Tibial artery (tissue), 4 donors: ENCODE data around the gene DKK3.

ENCODE experiments used
- DNase-seq, 2 donors: peaks; one replicate each; pipeline ENCODE4 v3.0.0-alpha.2; 2019
- H3K27ac ChIP-seq, 2 donors: fragments of 200-600 bp; sonication (generic) in 1 of 2; 1 replicate in 1 of 2; 2 replicates in 1 of 2; pipeline ENCODE4 v1.5.1; 2018 to 2019; ENCODE audit warnings: mild to moderate bottlenecking in 1 of 2
- H3K27me3 ChIP-seq, 2 donors: fragments of 200-600 bp; sonication (generic) in 1 of 2; one replicate each; pipeline versions ENCODE4 v1.5.1 to v1.6.0; 2016 to 2019
- H3K36me3 ChIP-seq, 3 donors: fragments of 200-600 bp; sonication (generic) in 2 of 3; one replicate each; pipeline ENCODE4 v1.5.1; 2016 to 2019; ENCODE audit warnings: mild to moderate bottlenecking in 2 of 3
- H3K4me1 ChIP-seq, 4 donors: fragments of 200-600 bp; sonication (generic) in 2 of 4; 1 replicate in 3 of 4; 2 replicates in 1 of 4; pipeline ENCODE4 v1.5.1; 2016 to 2019
- H3K4me3 ChIP-seq, 2 donors: fragments of 200-600 bp; sonication (generic) in 1 of 2; 1 replicate in 1 of 2; 2 replicates in 1 of 2; pipeline ENCODE4 v1.5.1; 2018 to 2019; ENCODE audit warnings: mild to moderate bottlenecking in 2 of 2
- H3K9me3 ChIP-seq, 3 donors: fragments of 200-600 bp; sonication (generic) in 1 of 3; one replicate each; pipeline ENCODE4 v1.5.1; 2016 to 2019
- CTCF ChIP-seq, 2 experiments: fragments of 200-600 bp in 1 of 2; fragments of 450-650 bp in 1 of 2; IDR thresholded peaks; one replicate each; pipeline ENCODE4 v1.5.1; 2017 to 2019; ENCODE audit warnings: antibody characterized with exemption in 2 of 2, mild to moderate bottlenecking in 1 of 2, moderate library complexity in 1 of 2
- intact Hi-C: fragments of 100-400 bp; cut with DNase I; formaldehyde crosslinking; loops from one replicate; pipeline ENCODE4 v1.15.0; 2023; ENCODE audit warnings: low total_unique reads

DKK3 gene

DNA sequence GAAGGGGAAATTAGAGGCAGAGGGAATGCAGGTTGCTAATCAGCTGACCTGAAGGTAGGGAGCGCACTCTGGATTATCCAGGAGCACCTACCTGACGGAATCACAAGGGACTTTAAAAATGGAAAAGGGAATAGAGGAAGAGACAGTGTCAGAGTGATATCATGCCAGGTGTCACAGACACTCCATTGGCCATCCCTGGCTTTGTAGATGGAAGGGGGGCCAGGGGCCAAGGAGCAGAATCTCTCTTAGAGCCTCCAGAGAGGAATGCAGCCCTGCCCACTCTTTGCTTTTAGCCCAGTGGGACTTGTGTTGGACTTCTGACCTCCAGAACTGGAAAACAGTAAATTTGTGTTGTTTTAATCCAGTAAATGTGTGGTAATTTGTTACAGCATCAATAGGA lies 37.9 kb downstream of the DKK3 start:
- TF ChIP-seq CTCF (IDR thresholded peaks at IDR 0.05) = no peak
- intact Hi-C loops = no loop called here
- no peaks in the 10 kb centered on the region for H3K27me3 ChIP-seq

DNA sequence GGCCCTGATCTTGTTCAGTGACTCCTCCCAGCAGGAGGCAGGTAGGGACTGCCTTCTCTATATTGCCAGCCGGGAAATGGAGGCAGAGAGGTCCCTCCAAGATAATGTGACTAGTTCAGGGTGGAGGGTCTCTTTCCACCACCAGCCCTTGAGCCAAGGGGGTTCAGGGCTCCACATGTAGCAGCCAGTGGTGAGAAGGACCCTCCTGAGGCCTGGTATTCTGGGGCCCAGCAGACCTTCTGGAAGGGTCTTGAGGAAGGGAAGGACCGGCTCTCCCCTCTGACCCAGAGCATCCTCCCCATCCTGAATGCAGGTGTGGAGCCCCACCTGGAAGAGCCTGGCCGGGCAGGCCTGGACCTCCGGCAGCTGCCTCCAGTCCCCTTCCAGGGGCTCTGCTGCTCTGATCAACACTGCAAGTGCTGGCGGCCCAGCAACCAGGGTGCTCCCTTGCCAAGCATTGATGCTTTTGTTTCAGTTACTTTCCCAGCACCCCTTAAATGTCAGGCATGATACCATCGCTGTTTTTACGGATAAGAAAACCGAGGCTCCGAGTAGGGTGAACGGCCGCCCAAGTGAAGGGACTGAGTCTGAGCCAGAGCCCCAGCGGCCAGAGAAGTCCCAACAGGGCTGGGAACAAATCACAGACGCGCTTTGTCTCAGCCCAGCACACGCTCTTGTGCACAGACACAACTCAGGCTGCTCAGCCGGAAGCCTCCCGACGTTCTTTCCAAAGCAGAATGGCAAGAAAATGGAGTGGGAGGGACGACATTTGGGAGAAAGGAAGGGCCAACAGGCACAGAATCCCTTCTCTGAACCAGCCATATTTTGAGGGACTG lies 38.8 kb downstream of the DKK3 start:
- Histone ChIP-seq H3K9me3 (no peaks in the 10 kb centered on the region), H3K36me3 (peaks cover 0 to 39% (median 16%) of the 10 kb centered on the region in 3 donors), H3K4me3 (no peak overlapping the region), H3K4me1 (peaks cover 7 to 46% (median 36%) of the 10 kb centered on the region in 4 donors), H3K27ac (peak overlapping the region; percentile 16 to 36), H3K27me3 (no peaks in the 10 kb centered on the region)
- no peak for DNase-seq
- TF ChIP-seq CTCF (IDR thresholded peaks at IDR 0.05) = no peak
- intact Hi-C loops = no loop called here

More for the DNA sequence above, 37.9 kb downstream of the DKK3 start:
- peaks cover 0 to 29% (median 9%) of the 10 kb centered on the region in 3 donors for H3K36me3 ChIP-seq
- no peak overlapping the region for H3K4me3 ChIP-seq
- no peak for DNase-seq
- peaks cover 7 to 55% (median 39%) of the 10 kb centered on the region in 4 donors for H3K4me1 ChIP-seq
- H3K27ac ChIP-seq = no peak overlapping the region
- no peaks in the 10 kb centered on the region for H3K9me3 ChIP-seq

DNA sequence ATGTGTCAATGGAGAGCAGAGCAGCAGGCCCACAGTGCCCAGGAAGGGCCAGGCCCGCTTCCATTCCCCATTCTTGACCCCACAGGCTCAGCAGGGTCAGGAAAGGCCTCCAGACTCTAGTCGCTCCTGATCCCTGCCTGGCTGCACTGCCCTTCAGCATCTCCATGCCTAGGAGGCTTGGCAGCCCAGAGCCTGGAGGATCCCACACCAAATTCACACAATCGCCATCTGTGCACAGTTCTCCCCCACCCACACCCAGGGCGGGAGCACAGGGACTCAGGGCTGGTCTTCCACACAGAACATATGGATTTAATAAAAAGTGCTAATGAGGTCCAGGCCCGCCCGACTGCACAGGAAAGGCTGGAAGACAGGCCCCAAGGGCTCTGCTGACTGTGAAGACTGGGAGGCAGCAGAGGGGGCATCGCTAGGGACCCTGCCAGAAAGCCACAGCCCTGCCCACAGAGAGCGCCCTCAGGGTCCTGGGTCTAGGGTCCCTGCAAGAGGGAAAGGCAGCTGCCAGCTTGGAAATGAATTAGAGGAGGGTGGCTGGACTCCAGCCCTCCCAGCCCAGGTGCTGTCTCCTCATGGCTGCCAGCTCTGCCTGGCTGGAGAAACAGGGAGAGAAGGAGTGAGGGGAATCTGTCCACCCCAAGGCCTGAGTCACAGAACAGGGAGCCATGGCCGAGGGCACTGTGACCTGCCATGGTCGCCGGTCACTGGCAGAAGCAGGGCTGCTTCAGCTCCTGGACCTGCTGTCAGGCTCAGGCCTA lies 39.7 kb downstream of the DKK3 start:
- intact Hi-C loops = no loop called here
- Histone ChIP-seq H3K4me3 (no peak overlapping the region), H3K27ac (peak overlapping the region; percentile 16 to 36), H3K9me3 (no peaks in the 10 kb centered on the region), H3K4me1 (peaks cover 7 to 46% (median 28%) of the 10 kb centered on the region in 4 donors), H3K27me3 (no peaks in the 10 kb centered on the region), H3K36me3 (peaks cover 0 to 48% (median 23%) of the 10 kb centered on the region in 3 donors)
- TF ChIP-seq CTCF (IDR thresholded peaks at IDR 0.05) = no peak
- no peak for DNase-seq

DNA sequence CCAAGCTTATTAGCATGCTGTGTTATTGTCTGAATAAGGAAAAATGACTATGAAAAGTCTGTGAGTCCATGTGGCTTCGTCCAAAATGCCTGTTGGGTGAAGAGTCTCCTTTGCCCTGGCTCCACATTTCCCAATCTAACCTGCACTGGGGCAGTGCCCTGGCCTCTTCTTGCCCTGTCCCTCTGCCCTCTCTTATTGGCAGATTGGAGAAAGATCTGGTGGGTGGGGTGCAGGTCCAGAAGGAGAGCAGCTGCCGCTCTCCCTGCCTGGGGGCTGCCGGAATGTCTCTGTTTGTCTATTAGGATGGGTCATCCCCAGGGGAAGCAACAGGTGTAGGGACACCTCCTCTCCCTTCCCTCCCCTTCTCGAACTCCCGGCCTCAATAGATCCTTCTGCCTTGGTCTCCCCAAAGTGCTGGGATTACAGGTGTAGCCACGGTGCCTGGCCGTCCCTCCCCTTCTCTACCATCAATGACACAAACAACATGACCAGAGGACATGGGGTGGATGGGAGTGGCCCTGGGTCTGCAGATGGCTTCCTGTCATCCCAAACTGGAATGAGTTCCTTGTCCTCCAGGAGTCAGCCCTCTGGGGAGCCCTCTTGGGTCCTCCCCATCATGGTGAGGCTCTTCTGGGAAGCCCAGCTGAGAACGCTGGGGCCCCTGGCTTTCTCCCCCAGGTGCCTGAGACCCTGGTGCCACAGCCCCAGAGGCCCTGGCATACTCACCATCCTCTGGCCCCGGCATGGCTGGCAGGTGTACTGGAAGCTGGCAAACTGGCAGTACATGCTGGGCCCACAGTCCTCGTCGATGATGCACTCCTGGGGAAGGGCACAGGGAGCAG lies 40.5 kb downstream of the DKK3 start:
- DNase-seq = no peak
- no peak overlapping the region for H3K4me3 ChIP-seq
- H3K4me1 ChIP-seq = peaks cover 3 to 38% (median 20%) of the 10 kb centered on the region in 4 donors
- no peaks in the 10 kb centered on the region for H3K9me3 ChIP-seq
- no peak overlapping the region for H3K27ac ChIP-seq
- no peaks in the 10 kb centered on the region for H3K27me3 ChIP-seq
- TF ChIP-seq CTCF (IDR thresholded peaks at IDR 0.05) = no peak
- peaks cover 0 to 56% (median 23%) of the 10 kb centered on the region in 3 donors for H3K36me3 ChIP-seq
- intact Hi-C loops = no loop called here
